ENCODE measurements around the gene ZC3H7A. TPM values are rescaled to one million over a fixed set of nuclear protein-coding genes. Genes with fewer than 3 reads are reported as not detected.
A peak's percentile ranks its signal among the peaks of the same experiment; 100 is the strongest.

ZC3H7A gene
- total and polyA plus RNA-seq, 2 of the 13 experiments (the other 11 are each of a cell fraction or from before 2014, with no cell fraction given) = 29.2 to 36.8 TPM

DNA sequence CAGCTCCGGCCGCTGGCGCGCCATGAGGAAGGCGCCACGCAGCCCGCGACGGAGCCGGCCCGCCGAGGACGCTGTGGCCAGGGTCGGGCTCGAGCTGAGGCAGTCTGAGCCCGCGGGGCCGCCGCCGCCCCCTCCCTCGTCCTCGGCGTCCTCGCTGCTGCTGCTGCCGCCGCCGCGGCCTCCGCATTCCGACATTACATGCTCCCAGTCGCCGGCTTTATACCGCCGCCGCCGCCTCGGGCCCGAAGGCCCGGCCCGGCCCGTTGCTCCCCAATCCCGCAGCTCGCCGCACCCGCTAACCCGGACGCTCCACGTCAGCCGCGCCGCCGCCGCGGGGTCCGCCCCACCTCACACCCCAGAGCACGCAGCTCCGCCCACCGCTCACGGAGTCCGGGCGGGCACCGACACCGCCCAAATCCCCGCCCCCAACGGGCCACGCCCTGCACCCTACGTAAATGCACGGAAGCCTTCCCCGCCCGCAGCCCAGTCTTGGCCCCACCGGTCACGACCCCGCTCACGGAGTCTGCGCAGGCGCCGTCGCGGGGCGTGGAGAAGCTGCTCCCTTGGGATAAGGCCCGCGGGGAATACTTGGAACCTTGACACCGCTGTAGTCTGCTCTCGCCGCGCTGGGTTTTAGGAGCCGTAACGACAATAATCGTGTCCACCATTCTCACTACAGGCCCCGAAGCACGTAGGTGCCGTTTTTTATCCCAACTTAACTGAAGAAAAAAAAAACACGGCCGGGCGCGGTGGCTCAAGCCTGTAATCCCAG lies 54.3 kb downstream of the ZC3H7A start, which contains the start of gene TXNDC11 (continued):
- TF ChIP-seq, protein P1, sequence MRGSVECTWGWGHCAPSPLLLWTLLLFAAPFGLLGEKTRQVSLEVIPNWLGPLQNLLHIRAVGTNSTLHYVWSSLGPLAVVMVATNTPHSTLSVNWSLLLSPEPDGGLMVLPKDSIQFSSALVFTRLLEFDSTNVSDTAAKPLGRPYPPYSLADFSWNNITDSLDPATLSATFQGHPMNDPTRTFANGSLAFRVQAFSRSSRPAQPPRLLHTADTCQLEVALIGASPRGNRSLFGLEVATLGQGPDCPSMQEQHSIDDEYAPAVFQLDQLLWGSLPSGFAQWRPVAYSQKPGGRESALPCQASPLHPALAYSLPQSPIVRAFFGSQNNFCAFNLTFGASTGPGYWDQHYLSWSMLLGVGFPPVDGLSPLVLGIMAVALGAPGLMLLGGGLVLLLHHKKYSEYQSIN (CRISPR knock-in tag; IDR thresholded peaks at IDR 0.05; ENCODE audit: borderline replicate concordance) = peak; percentile 77; the same call in 1 of the 2 replicates
- TF ChIP-seq CBFB (CRISPR knock-in tag; IDR thresholded peaks at IDR 0.05) = peak; percentile 90
- peak; percentile 95 for TF ChIP-seq YY1 (IDR thresholded peaks at IDR 0.05; ENCODE audit: insufficient read depth, insufficient replicate concordance, low read depth, low read length)
- no peak for TF ChIP-seq ZFP36L2 (CRISPR knock-in tag; IDR thresholded peaks at IDR 0.05)
- no peak for TF ChIP-seq ZNF841 (CRISPR knock-in tag; IDR thresholded peaks at IDR 0.05; ENCODE audit: borderline replicate concordance)
- TF ChIP-seq, protein P2, sequence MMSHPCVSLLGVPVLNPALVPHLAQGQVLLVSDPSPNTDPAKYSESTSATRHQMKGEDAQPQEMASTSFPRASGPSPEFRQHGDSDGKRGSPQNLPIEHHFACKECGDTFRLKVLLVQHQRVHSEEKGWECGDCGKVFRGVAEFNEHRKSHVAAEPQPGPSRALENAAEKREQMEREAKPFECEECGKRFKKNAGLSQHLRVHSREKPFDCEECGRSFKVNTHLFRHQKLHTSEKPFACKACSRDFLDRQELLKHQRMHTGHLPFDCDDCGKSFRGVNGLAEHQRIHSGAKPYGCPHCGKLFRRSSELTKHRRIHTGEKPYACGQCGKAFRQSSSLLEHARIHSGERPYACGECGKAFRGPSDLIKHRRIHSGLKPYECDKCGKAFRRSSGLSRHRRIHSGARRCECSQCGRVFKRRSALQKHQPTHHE (CRISPR knock-in tag; IDR thresholded peaks at IDR 0.05; ENCODE audit: borderline replicate concordance) = peak; percentile 77; the same call in 1 of the 2 replicates
- TF ChIP-seq ZNF510 (CRISPR knock-in tag; IDR thresholded peaks at IDR 0.05; ENCODE audit: low read depth) = peak; percentile 96
- TF ChIP-seq, protein P3, sequence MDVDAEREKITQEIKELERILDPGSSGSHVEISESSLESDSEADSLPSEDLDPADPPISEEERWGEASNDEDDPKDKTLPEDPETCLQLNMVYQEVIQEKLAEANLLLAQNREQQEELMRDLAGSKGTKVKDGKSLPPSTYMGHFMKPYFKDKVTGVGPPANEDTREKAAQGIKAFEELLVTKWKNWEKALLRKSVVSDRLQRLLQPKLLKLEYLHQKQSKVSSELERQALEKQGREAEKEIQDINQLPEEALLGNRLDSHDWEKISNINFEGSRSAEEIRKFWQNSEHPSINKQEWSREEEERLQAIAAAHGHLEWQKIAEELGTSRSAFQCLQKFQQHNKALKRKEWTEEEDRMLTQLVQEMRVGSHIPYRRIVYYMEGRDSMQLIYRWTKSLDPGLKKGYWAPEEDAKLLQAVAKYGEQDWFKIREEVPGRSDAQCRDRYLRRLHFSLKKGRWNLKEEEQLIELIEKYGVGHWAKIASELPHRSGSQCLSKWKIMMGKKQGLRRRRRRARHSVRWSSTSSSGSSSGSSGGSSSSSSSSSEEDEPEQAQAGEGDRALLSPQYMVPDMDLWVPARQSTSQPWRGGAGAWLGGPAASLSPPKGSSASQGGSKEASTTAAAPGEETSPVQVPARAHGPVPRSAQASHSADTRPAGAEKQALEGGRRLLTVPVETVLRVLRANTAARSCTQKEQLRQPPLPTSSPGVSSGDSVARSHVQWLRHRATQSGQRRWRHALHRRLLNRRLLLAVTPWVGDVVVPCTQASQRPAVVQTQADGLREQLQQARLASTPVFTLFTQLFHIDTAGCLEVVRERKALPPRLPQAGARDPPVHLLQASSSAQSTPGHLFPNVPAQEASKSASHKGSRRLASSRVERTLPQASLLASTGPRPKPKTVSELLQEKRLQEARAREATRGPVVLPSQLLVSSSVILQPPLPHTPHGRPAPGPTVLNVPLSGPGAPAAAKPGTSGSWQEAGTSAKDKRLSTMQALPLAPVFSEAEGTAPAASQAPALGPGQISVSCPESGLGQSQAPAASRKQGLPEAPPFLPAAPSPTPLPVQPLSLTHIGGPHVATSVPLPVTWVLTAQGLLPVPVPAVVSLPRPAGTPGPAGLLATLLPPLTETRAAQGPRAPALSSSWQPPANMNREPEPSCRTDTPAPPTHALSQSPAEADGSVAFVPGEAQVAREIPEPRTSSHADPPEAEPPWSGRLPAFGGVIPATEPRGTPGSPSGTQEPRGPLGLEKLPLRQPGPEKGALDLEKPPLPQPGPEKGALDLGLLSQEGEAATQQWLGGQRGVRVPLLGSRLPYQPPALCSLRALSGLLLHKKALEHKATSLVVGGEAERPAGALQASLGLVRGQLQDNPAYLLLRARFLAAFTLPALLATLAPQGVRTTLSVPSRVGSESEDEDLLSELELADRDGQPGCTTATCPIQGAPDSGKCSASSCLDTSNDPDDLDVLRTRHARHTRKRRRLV (CRISPR knock-in tag; IDR thresholded peaks at IDR 0.05) = no peak; the same call in 1 of the 2 replicates
- TF ChIP-seq FLYWCH1 (CRISPR knock-in tag; IDR thresholded peaks at IDR 0.05) = no peak; the same call in 1 of the 2 replicates
- TF ChIP-seq ZNF563 (CRISPR knock-in tag; IDR thresholded peaks at IDR 0.05) = peak; percentile 98
- TF ChIP-seq HNF4A (CRISPR knock-in tag; IDR thresholded peaks at IDR 0.05) = peak; percentile 46; the same call in 1 of the 2 replicates
- peak; percentile 88; the same call in 1 of the 2 replicates for TF ChIP-seq FIP1L1 (IDR thresholded peaks at IDR 0.05; ENCODE audit: borderline replicate concordance, insufficient read depth, low read depth, low read length)
- TF ChIP-seq, protein P4, sequence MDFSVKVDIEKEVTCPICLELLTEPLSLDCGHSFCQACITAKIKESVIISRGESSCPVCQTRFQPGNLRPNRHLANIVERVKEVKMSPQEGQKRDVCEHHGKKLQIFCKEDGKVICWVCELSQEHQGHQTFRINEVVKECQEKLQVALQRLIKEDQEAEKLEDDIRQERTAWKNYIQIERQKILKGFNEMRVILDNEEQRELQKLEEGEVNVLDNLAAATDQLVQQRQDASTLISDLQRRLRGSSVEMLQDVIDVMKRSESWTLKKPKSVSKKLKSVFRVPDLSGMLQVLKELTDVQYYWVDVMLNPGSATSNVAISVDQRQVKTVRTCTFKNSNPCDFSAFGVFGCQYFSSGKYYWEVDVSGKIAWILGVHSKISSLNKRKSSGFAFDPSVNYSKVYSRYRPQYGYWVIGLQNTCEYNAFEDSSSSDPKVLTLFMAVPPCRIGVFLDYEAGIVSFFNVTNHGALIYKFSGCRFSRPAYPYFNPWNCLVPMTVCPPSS (IDR thresholded peaks at IDR 0.05) = no peak
- no peak for TF ChIP-seq U2AF2 (IDR thresholded peaks at IDR 0.05; ENCODE audit: low read depth, low read length)
- TF ChIP-seq, protein P5, sequence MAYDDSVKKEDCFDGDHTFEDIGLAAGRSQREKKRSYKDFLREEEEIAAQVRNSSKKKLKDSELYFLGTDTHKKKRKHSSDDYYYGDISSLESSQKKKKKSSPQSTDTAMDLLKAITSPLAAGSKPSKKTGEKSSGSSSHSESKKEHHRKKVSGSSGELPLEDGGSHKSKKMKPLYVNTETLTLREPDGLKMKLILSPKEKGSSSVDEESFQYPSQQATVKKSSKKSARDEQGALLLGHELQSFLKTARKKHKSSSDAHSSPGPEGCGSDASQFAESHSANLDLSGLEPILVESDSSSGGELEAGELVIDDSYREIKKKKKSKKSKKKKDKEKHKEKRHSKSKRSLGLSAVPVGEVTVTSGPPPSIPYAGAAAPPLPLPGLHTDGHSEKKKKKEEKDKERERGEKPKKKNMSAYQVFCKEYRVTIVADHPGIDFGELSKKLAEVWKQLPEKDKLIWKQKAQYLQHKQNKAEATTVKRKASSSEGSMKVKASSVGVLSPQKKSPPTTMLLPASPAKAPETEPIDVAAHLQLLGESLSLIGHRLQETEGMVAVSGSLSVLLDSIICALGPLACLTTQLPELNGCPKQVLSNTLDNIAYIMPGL (CRISPR knock-in tag; IDR thresholded peaks at IDR 0.05; ENCODE audit: borderline replicate concordance in 1 of 2, low read depth in 1 of 2) = peak; percentile 7 to 89; a peak in 2 of 4 replicates

Data from HepG2 (cell line).